ENCODE measurements around the gene MORN1.

GRCh38 chr1:2353551-2354438 is 37.6 kb downstream of the MORN1 start:
- TF ChIP-seq CTCF (IDR thresholded peaks at IDR 0.05) (no peak), EP300 (IDR thresholded peaks at IDR 0.05) (no peak)

Data from esophagus muscularis mucosa (tissue), 3 donors.